Measurements from ENCODE around the gene NETO2. TPM values are rescaled to one million over a fixed set of nuclear protein-coding genes. Genes with fewer than 3 reads are reported as not detected.
A peak's percentile ranks its signal among the peaks of the same experiment; 100 is the strongest.

NETO2 gene
- polyA plus RNA-seq, 3 donors: 12.4 to 15.7 (median 14.3) TPM

- H3K4me1 ChIP-seq (ENCODE audit: control insufficient read depth in 1 of 2, insufficient read depth in 2 of 2, low read length in 2 of 2): peaks cover 12 to 42% of the 10 kb centered on the region in 2 donors
- Mint-ChIP-seq H3K27ac (peak overlapping the region; percentile 80 to 92 (median 89)), H3K36me3 (peaks cover 0 to 2% of the 10 kb centered on the region in 2 donors), H3K4me1 (peaks cover 31% of the 10 kb centered on the region), H3K9me3 (peaks cover 0 to 4% (median 1%) of the 10 kb centered on the region in 7 donors), H3K4me3 (peak overlapping the region; percentile 89 to 96), H3K27me3 (ENCODE audit: low read depth in 3 of 3) (peaks cover 13 to 28% (median 20%) of the 10 kb centered on the region in 3 donors)
- H3K9ac ChIP-seq (ENCODE audit: insufficient read depth, low read length, poor library complexity, severe bottlenecking): peak overlapping the region; percentile 69
- no peaks in the 10 kb centered on the region for H3K36me3 ChIP-seq (replicated peaks in 1 of 2; ENCODE audit: control insufficient read depth in 1 of 2, insufficient read depth in 2 of 2, low read length in 2 of 2)
- H3K27me3 ChIP-seq (ENCODE audit: control insufficient read depth in 2 of 2, insufficient read depth in 2 of 2, low read length in 2 of 2): peaks cover 5 to 22% of the 10 kb centered on the region in 2 donors
- H3K4me2 ChIP-seq (replicated peaks; ENCODE audit: extremely low read depth, low read length, poor library complexity, severe bottlenecking): peak overlapping the region; percentile 94
- H2AFZ ChIP-seq (ENCODE audit: insufficient read depth, low read depth, low read length, poor library complexity, severe bottlenecking): peak overlapping the region; percentile 86
- no peaks in the 10 kb centered on the region for H4K20me1 ChIP-seq (ENCODE audit: insufficient read depth, low read length)
- peak overlapping the region; percentile 67 to 86 (median 84) for H3K4me3 ChIP-seq (replicated peaks in 1 of 3; ENCODE audit: low read depth in 2 of 3, low read length in 3 of 3)
- H3K27ac ChIP-seq (ENCODE audit: low read depth in 1 of 2, low read length in 2 of 2): peak overlapping the region; percentile 24 to 71
- WGBS (ENCODE audit: insufficient coverage): under 1% methylated on average over 111 of the region's 111 CpGs
- TF ChIP-seq, protein P1, sequence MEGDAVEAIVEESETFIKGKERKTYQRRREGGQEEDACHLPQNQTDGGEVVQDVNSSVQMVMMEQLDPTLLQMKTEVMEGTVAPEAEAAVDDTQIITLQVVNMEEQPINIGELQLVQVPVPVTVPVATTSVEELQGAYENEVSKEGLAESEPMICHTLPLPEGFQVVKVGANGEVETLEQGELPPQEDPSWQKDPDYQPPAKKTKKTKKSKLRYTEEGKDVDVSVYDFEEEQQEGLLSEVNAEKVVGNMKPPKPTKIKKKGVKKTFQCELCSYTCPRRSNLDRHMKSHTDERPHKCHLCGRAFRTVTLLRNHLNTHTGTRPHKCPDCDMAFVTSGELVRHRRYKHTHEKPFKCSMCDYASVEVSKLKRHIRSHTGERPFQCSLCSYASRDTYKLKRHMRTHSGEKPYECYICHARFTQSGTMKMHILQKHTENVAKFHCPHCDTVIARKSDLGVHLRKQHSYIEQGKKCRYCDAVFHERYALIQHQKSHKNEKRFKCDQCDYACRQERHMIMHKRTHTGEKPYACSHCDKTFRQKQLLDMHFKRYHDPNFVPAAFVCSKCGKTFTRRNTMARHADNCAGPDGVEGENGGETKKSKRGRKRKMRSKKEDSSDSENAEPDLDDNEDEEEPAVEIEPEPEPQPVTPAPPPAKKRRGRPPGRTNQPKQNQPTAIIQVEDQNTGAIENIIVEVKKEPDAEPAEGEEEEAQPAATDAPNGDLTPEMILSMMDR (IDR thresholded peaks at IDR 0.05): peak; percentile 88
- H3K79me2 ChIP-seq (ENCODE audit: insufficient read depth, low read length): peaks cover 41% of the 10 kb centered on the region
- H3K9me3 ChIP-seq (replicated peaks in 1 of 2; ENCODE audit: control insufficient read depth in 1 of 2, insufficient read depth in 1 of 2, low read length in 2 of 2): no peaks in the 10 kb centered on the region
- DNase-seq: peak; percentile 41 to 63 (median 62)
- intact Hi-C loops (cut with micrococcal nuclease): loop anchor here (5.0 to 10.0 kb wide), 5 partner anchors 106 to 1492 kb away; partner anchors contain the start of genes ABCC12 (in 2 of the 2), DNAJA2 (in 1 of the 2), ITFG1 (in 1 of the 2) and PHKB (in 1 of the 2)
These were observed 696 bp downstream of the NETO2 start for GRCh38 chr16:47142821-47143676.

GRCh38 chr16:47142486-47142820 is 1.3 kb downstream of the NETO2 start:
- DNase-seq: peak; percentile 54 to 78 (median 76)
- Histone ChIP-seq H4K20me1 (ENCODE audit: insufficient read depth, low read length) (no peaks in the 10 kb centered on the region), H3K79me2 (ENCODE audit: insufficient read depth, low read length) (peaks cover 47% of the 10 kb centered on the region), H3K9ac (ENCODE audit: insufficient read depth, low read length, poor library complexity, severe bottlenecking) (peak overlapping the region; percentile 69), H3K4me2 (replicated peaks; ENCODE audit: extremely low read depth, low read length, poor library complexity, severe bottlenecking) (peak overlapping the region; percentile 94), H3K4me1 (ENCODE audit: control insufficient read depth in 1 of 2, insufficient read depth in 2 of 2, low read length in 2 of 2) (peaks cover 12 to 45% of the 10 kb centered on the region in 2 donors), H3K36me3 (replicated peaks in 1 of 2; ENCODE audit: control insufficient read depth in 1 of 2, insufficient read depth in 2 of 2, low read length in 2 of 2) (no peaks in the 10 kb centered on the region), H2AFZ (ENCODE audit: insufficient read depth, low read depth, low read length, poor library complexity, severe bottlenecking) (peak overlapping the region; percentile 86), H3K4me3 (replicated peaks in 1 of 3; ENCODE audit: low read depth in 2 of 3, low read length in 3 of 3) (peak overlapping the region; percentile 67 to 86 (median 84)), H3K27ac (ENCODE audit: low read depth in 1 of 2, low read length in 2 of 2) (peak overlapping the region; percentile 24 to 71), H3K27me3 (ENCODE audit: control insufficient read depth in 2 of 2, insufficient read depth in 2 of 2, low read length in 2 of 2) (peaks cover 5 to 22% of the 10 kb centered on the region in 2 donors), H3K9me3 (replicated peaks in 1 of 2; ENCODE audit: control insufficient read depth in 1 of 2, insufficient read depth in 1 of 2, low read length in 2 of 2) (no peaks in the 10 kb centered on the region)
- Mint-ChIP-seq H3K4me3 (peak overlapping the region; percentile 89 to 96), H3K36me3 (peaks cover 0 to 2% of the 10 kb centered on the region in 2 donors), H3K9me3 (peaks cover 0 to 4% (median 2%) of the 10 kb centered on the region in 7 donors), H3K4me1 (peaks cover 33% of the 10 kb centered on the region), H3K27me3 (ENCODE audit: low read depth in 3 of 3) (peaks cover 14 to 28% (median 20%) of the 10 kb centered on the region in 3 donors), H3K27ac (peak overlapping the region; percentile 72 to 92 (median 89))
- intact Hi-C loops (cut with micrococcal nuclease): loop anchor here (5.0 to 10.0 kb wide), 5 partner anchors 105 to 1492 kb away; partner anchors contain the start of genes ABCC12 (in 2 of the 2), DNAJA2 (in 1 of the 2), ITFG1 (in 1 of the 2) and PHKB (in 1 of the 2)
- TF ChIP-seq, protein P1 (IDR thresholded peaks at IDR 0.05): no peak
- WGBS (ENCODE audit: insufficient coverage): 0% methylated on average over 2 of the region's 8 CpGs

Measured in CD14-positive monocyte (primary cell).